Body of pancreas (tissue), 4 donors: ENCODE data around the gene PSPN. TPM values are rescaled to one million over a fixed set of nuclear protein-coding genes. Genes with fewer than 3 reads are reported as not detected.

Source experiments
- ATAC-seq: fragments of 150-250 bp; one replicate; pipeline ENCODE4 v1.9.1; 2016
- DNase-seq, 4 donors: peaks; one replicate each; pipeline ENCODE4 v3.0.0-alpha.2; 2019
- H3K27ac ChIP-seq, 4 donors: fragments of 200-600 bp; sonication (generic); 1 replicate in 3 of 4; 2 replicates in 1 of 4; pipeline versions ENCODE4 v1.5.1 to v1.6.1; 2016 to 2019; ENCODE audit warnings: mild to moderate bottlenecking in 1 of 4, mixed read lengths in 1 of 4, moderate library complexity in 1 of 4
- H3K27me3 ChIP-seq, 2 donors: fragments of 200-600 bp; sonication (generic); one replicate each; pipeline ENCODE4 v1.6.0; 2016; ENCODE audit warnings: mild to moderate bottlenecking in 1 of 2
- H3K36me3 ChIP-seq, 2 donors: fragments of 200-600 bp; sonication (generic); replicated peaks in 1 of 2; 2 replicates each; pipeline ENCODE4 v1.5.1; 2016; ENCODE audit warnings: low read depth in 2 of 2; ENCODE audit not compliant: insufficient read depth in 1 of 2
- H3K4me1 ChIP-seq: fragments of 200-600 bp; sonication (generic); one replicate; pipeline ENCODE4 v1.6.0; 2016
- H3K4me3 ChIP-seq, 2 donors: fragments of 200-600 bp; sonication (generic); 1 replicate in 1 of 2; 2 replicates in 1 of 2; pipeline ENCODE4 v1.5.1; 2016 to 2019
- H3K9me3 ChIP-seq, 3 donors: fragments of 200-600 bp; sonication (generic); 1 replicate in 2 of 3; 2 replicates in 1 of 3; pipeline ENCODE4 v1.5.1; 2016
- POLR2A ChIP-seq, 3 donors: fragments of 450-650 bp; IDR thresholded peaks; one replicate each; pipeline ENCODE4 v1.6.1; 2016; ENCODE audit warnings: antibody characterized with exemption in 3 of 3, mild to moderate bottlenecking in 2 of 3
- WGBS, 2 donors: methylation state at CpG; one replicate each; pipeline ENCODE4 v1.1.5; 2017; 5-methylcytosine and 5-hydroxymethylcytosine counted together
- intact Hi-C: fragments of 100-400 bp; cut with DNase I; formaldehyde crosslinking; loops from one replicate; pipeline ENCODE4 v1.15.1; 2023
- total RNA-seq, 2 donors: library from RNA; depleted of rRNA; stranded (reverse); fragments of >200 nt; gene quantifications; one replicate each; pipeline ENCODE4 v1.1.0, GENCODE V29; 2016
- TF ChIP-seq, protein P1 (sequence below), 7 experiments: fragments of 450-650 bp in 4 of 7; fragments of 200-600 bp in 3 of 7; sonication (generic) in 3 of 7; IDR thresholded peaks; one replicate each; pipeline ENCODE4 v1.5.1; 2016 to 2019; ENCODE audit warnings: antibody characterized with exemption in 7 of 7

PSPN gene
- total RNA-seq, 2 donors from 2014 or later: 0.52 to 8.6 TPM

GRCh38 chr19:6415591-6416190 is 40.0 kb upstream of the PSPN start:
- Histone ChIP-seq H3K27ac (no peak overlapping the region), H3K4me1 (no peaks in the 10 kb centered on the region), H3K9me3 (no peaks in the 10 kb centered on the region), H3K36me3 (peaks cover 33 to 42% of the 10 kb centered on the region in 2 donors), H3K4me3 (no peak overlapping the region), H3K27me3 (no peaks in the 10 kb centered on the region)
- intact Hi-C loops: no loop called here
- TF ChIP-seq POLR2A (IDR thresholded peaks at IDR 0.05): no peak
- TF ChIP-seq, protein P1, sequence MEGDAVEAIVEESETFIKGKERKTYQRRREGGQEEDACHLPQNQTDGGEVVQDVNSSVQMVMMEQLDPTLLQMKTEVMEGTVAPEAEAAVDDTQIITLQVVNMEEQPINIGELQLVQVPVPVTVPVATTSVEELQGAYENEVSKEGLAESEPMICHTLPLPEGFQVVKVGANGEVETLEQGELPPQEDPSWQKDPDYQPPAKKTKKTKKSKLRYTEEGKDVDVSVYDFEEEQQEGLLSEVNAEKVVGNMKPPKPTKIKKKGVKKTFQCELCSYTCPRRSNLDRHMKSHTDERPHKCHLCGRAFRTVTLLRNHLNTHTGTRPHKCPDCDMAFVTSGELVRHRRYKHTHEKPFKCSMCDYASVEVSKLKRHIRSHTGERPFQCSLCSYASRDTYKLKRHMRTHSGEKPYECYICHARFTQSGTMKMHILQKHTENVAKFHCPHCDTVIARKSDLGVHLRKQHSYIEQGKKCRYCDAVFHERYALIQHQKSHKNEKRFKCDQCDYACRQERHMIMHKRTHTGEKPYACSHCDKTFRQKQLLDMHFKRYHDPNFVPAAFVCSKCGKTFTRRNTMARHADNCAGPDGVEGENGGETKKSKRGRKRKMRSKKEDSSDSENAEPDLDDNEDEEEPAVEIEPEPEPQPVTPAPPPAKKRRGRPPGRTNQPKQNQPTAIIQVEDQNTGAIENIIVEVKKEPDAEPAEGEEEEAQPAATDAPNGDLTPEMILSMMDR (IDR thresholded peaks at IDR 0.05): no peak
- no peak for DNase-seq
- 93 to 96% methylated on average over 17 to 18 of the region's 32 CpGs for WGBS, 2 donors
- no peak for ATAC-seq

GRCh38 chr19:6414793-6415590 is 39.3 kb upstream of the PSPN start:
- peaks cover 33 to 42% of the 10 kb centered on the region in 2 donors for H3K36me3 ChIP-seq
- no peaks in the 10 kb centered on the region for H3K27me3 ChIP-seq
- no peak for TF ChIP-seq POLR2A (IDR thresholded peaks at IDR 0.05)
- TF ChIP-seq, protein P1 (IDR thresholded peaks at IDR 0.05): no peak
- H3K27ac ChIP-seq: no peak overlapping the region
- ATAC-seq: no peak
- intact Hi-C loops: no loop called here
- no peak overlapping the region for H3K4me3 ChIP-seq
- DNase-seq: no peak
- H3K4me1 ChIP-seq: no peaks in the 10 kb centered on the region
- H3K9me3 ChIP-seq: no peaks in the 10 kb centered on the region
- 92 to 97% methylated on average over 30 to 41 of the region's 47 CpGs for WGBS, 2 donors

DNA sequence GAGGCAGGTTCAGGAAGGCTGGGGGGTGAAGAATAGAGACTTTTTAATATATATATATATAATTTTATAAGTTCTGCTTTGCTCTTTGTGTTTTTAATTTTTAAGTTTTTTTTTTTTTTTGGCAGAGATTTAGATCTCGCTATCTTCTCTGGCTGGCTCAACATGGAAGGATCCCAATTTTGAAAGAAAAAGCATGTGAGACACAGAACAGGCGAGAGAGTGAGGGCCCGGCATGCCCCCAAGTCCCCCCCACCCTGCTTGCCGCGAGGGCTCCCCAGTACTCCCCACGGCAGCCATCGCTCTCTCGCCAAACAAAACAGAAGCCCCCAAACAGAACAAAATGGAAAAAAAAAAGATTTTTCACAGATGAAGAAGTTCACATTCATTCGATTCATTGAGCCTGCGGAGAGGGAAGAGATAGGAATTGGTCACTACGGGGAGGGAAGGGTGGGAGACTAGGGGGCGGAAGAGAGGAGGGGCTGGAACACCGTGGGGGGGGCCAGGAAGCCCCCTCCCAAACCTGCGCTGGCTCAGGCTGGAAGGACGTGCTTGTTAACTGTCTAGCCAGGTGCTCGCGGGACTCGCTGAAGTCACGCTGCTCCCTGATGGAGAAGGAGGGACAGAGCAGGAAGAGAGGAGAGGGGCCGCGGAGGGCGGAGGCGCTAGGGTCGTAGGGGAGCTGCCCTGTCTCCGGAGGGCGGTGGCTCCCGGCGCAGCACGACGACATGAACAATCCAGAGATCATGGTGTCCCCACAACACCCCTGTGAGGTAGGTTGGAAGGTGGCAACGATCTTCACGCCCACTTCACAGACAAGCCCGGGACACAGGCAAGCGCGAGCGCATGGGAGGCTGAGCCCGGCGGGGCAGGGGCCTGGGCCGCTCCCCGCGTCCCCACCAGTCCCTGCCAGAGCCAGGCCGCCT is 38.2 kb upstream of the PSPN start:
- 80 to 81% methylated on average over 21 to 39 of the region's 42 CpGs for WGBS, 2 donors
- intact Hi-C loops: no loop called here
- H3K9me3 ChIP-seq: no peaks in the 10 kb centered on the region
- TF ChIP-seq, protein P1 (IDR thresholded peaks at IDR 0.05): no peak
- no peak for TF ChIP-seq POLR2A (IDR thresholded peaks at IDR 0.05)
- DNase-seq (no peak), ATAC-seq (no peak)
- H3K27me3 ChIP-seq: no peaks in the 10 kb centered on the region
- H3K36me3 ChIP-seq: peaks cover 33 to 40% of the 10 kb centered on the region in 2 donors
- no peak overlapping the region for H3K27ac ChIP-seq
- no peak overlapping the region for H3K4me3 ChIP-seq
- H3K4me1 ChIP-seq: no peaks in the 10 kb centered on the region

DNA sequence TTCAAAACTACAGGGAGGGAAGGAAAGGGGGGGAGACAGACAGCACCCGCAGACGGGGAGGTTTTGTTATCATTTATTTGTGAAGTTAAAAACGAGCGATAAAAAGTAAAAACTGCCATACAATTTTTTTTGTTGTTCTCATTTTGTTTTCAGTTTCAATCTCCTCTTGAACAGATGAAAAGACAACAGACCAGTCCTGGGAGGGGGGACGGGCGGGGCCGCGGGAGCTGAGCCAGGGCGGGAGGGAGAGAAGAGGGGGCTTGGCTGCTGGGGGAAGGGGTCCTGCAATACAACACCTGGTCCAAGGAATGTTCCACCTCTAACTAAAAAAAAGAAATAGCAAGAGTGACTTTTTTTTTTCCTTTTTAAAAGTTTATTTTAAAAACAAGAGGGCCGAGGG is 37.6 kb upstream of the PSPN start:
- H3K36me3 ChIP-seq: peaks cover 29 to 33% of the 10 kb centered on the region in 2 donors
- no peaks in the 10 kb centered on the region for H3K4me1 ChIP-seq
- TF ChIP-seq POLR2A (IDR thresholded peaks at IDR 0.05): no peak
- TF ChIP-seq, protein P1 (IDR thresholded peaks at IDR 0.05): no peak
- no peak overlapping the region for H3K4me3 ChIP-seq
- ATAC-seq (no peak), DNase-seq (no peak)
- intact Hi-C loops: no loop called here
- H3K27me3 ChIP-seq: no peaks in the 10 kb centered on the region
- no peaks in the 10 kb centered on the region for H3K9me3 ChIP-seq
- WGBS, 2 donors: 56 to 60% methylated on average over 10 of the region's 10 CpGs
- H3K27ac ChIP-seq: no peak overlapping the region
